Erythroblast (primary cell): Measurements from ENCODE around the gene SCART1.

Experiments
- GATA1 ChIP-seq: IDR thresholded peaks from 2 replicates; pipeline ENCODE4 v1.6.1; 2011; ENCODE audit warnings: low read depth, mild to moderate bottlenecking, control low read depth, low read length, moderate library complexity
- POLR2A ChIP-seq: IDR thresholded peaks from 2 replicates; pipeline ENCODE4 v1.6.1; 2011; ENCODE audit warnings: mild to moderate bottlenecking, low read length

DNA sequence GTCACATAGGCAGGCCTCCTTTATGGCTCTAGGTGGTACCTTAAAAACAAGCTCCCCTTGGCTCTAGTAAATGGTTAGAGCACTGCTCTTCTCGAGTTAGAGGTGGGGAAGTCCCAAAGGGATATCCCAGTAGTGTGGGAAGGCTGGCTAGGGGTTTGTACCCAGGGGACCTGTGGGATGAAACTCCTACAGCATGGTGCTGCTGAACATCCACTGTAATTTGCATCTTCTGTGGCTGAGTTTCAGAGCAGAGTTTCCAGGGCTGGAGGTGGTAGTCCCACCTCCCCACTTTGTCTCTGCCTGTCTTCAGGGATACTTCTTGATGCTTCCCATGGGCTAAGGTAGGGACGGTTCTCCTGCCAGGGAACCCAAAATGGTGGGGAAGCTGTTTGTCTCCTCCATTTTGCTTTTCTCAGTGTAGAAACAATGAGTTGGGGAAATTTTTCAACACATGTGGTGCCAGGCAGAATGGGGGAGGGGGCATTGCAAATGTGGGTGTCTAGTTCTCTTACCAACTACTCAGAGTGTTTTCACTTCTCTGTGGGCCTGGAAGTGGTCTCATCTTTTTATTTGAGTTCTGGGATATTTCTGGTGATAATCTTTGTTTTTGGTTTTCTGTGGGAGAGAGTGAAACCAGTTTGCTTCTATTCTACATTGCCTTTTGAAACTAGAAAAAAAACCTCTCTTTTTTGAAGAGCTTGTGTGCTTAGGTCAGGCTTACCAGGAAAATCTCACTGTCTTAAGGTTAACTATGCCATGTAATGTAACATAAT lies 36.3 kb downstream of the SCART1 start:
- TF ChIP-seq POLR2A (no peak), GATA1 (no peak)
